Brain microvascular endothelial cell (primary cell): ENCODE results near the gene DDX41.

Experiments
- DNase-seq: peaks from one replicate; pipeline ENCODE4 v3.0.0-alpha.2; 2020
- H3K27ac ChIP-seq: fragments of 250-450 bp; sonication (Bioruptor Pico); 2 replicates; pipeline ENCODE4 v1.5.1; 2020; ENCODE audit warnings: mild to moderate bottlenecking, moderate library complexity
- H3K27me3 ChIP-seq: fragments of 250-450 bp; sonication (Bioruptor Pico); replicated peaks from 2 replicates; pipeline ENCODE4 v1.5.1; 2020; ENCODE audit warnings: mild to moderate bottlenecking
- H3K36me3 ChIP-seq: fragments of 250-450 bp; sonication (Bioruptor Pico); replicated peaks from 2 replicates; pipeline ENCODE4 v1.5.1; 2020; ENCODE audit warnings: mild to moderate bottlenecking
- H3K4me3 ChIP-seq: 2 replicates; pipeline ENCODE4 v1.5.1; 2011; ENCODE audit warnings: low read depth, mild to moderate bottlenecking, control low read depth, low read length, moderate library complexity
- CTCF ChIP-seq: IDR thresholded peaks from 2 replicates; pipeline ENCODE4 v1.5.1; 2011; ENCODE audit warnings: low read depth, mild to moderate bottlenecking, moderate library complexity, low read length, control low read depth, inconsistent platforms; ENCODE audit errors: missing control alignments
- in situ Hi-C: cut with HindIII; loops from 2 replicates; pipeline ENCODE4 v1.10.0; 2017; ENCODE audit warnings: low sequenced_read_pairs, low pct_ligation_motif_present

The DDX41 gene

GRCh38 chr5:177501874-177502678 lies 14.7 kb downstream of the DDX41 start:
- TF ChIP-seq CTCF, result no peak
- no peak for DNase-seq
- Histone ChIP-seq H3K36me3 (no peaks in the 10 kb centered on the region), H3K27ac (no peak overlapping the region), H3K4me3 (no peak overlapping the region), H3K27me3 (no peaks in the 10 kb centered on the region)
- in situ Hi-C loops, result no loop called here

GRCh38 chr5:177500685-177501522 lies 15.9 kb downstream of the DDX41 start:
- H3K4me3 ChIP-seq, result no peak overlapping the region
- peak; percentile 86 for DNase-seq
- peaks cover 1% of the 10 kb centered on the region for H3K36me3 ChIP-seq
- TF ChIP-seq CTCF, result peak; percentile 98
- H3K27me3 ChIP-seq, result no peaks in the 10 kb centered on the region
- peak overlapping the region; percentile 9 for H3K27ac ChIP-seq
- in situ Hi-C loops, result no loop called here

GRCh38 chr5:177499842-177500241 lies 16.9 kb downstream of the DDX41 start:
- H3K27ac ChIP-seq, result no peak overlapping the region
- H3K4me3 ChIP-seq, result no peak overlapping the region
- DNase-seq, result no peak
- H3K36me3 ChIP-seq, result peaks cover 7% of the 10 kb centered on the region
- TF ChIP-seq CTCF, result no peak
- no peaks in the 10 kb centered on the region for H3K27me3 ChIP-seq
- in situ Hi-C loops, result no loop called here

GRCh38 chr5:177498013-177498787 lies 18.6 kb downstream of the DDX41 start:
- no peak for DNase-seq
- peak overlapping the region; percentile 97 for H3K27ac ChIP-seq
- in situ Hi-C loops, result no loop called here

More at GRCh38 chr5:177498013-177498787, 18.6 kb downstream of the DDX41 start:
- Histone ChIP-seq H3K36me3 (peaks cover 18% of the 10 kb centered on the region), H3K27me3 (no peaks in the 10 kb centered on the region), H3K4me3 (peak overlapping the region; percentile 62)
- TF ChIP-seq CTCF, result no peak
